ENCODE measurements around the gene ACVR1B.

GRCh38 chr12:51917041-51917590 lies 34.4 kb upstream of the ACVR1B start:
- TF ChIP-seq POLR2A (IDR thresholded peaks at IDR 0.05; ENCODE audit: extremely low read depth, insufficient read length) (no peak), CTCF (IDR thresholded peaks at IDR 0.05; ENCODE audit: low read depth, low read length) (no peak), MYC (IDR thresholded peaks at IDR 0.05; ENCODE audit: low read depth, low read length) (no peak)
